Stimulated activated CD8-positive, alpha-beta memory T cell treated with anti-CD3 and anti-CD28 coated beads, Interleukin-12 subunit alpha, Interleukin-12 subunit beta, amount 100 ng/mL, for 4 hours (primary cell): ENCODE measurements around the gene LMF1.
A peak's percentile ranks its signal among the peaks of the same experiment; 100 is the strongest.
"Not testable (repeated sequence)": the region's sequence is repeated elsewhere in the genome, so short reads cannot be mapped to it uniquely, and the experiment has no call there.

Experiments used
- DNase-seq: peaks from one replicate; pipeline ENCODE4 v3.0.0-alpha.2; 2020; ENCODE audit warnings: low read depth

Gene LMF1

DNA sequence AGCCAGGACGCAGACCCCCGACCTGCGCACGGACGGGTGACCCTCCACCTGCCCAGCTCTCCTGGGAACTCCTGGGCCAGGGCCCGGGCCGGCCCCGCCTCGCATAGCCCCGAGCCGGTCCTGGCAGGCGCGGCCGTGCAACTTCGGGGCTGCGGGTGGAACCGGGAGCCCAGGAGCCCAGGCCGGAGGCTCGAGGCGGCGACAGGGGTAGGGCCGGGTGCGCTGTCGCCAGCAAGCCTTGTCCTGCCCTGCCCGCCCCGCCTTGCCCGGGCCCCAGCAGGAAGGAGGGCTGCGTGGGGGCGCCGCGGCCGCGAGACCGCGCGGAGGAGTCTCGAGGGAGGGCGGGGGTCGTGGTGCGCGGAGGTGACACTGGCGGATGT lies 408 bp downstream of the LMF1 start:
- DNase-seq, result no peak

DNA sequence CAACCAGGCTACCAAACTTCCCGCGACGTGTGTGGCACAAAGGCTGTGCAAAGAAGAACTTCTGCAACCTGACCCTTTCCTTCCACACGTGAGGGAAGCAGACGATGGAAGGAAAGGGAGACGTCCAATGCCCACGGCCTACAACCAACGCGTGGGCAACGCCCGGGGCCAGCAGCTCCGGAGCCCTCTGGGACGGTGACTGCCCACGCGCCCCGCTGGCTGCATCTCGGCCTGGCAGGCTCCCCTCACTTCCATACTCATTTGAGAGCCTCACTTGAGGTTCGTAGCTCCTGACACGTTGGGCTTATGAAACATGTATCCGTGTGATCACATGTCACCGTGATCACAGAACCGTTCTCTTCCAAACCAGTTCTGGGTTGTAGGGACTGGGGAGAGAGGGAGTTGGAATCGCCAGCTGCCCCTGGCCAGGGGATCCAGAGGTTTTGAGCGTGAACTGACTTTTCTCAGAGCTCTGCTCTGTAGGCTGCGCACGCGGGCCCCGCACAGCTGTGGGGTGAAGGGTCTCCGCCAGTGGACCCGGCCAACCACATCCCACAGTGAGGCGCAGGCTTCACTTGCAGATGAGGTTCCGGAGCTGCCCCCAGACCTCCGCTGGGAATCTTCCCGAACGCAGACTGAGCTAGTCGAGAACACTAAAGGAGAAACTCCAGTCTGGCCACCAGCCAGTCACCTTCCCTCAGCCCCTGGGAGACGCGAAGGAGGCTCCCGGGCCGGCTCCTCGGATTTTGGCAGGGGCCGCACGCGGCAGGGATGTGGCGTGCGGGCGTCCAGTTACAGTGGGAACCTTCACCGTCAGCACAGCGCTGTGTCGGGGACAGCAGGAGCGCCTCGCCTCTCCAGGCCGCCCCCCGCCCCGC lies 1.0 kb downstream of the LMF1 start:
- no peak for DNase-seq

- no peak for DNase-seq
These were observed 2.2 kb downstream of the LMF1 start for GRCh38 chr16:968620-969019.

DNA sequence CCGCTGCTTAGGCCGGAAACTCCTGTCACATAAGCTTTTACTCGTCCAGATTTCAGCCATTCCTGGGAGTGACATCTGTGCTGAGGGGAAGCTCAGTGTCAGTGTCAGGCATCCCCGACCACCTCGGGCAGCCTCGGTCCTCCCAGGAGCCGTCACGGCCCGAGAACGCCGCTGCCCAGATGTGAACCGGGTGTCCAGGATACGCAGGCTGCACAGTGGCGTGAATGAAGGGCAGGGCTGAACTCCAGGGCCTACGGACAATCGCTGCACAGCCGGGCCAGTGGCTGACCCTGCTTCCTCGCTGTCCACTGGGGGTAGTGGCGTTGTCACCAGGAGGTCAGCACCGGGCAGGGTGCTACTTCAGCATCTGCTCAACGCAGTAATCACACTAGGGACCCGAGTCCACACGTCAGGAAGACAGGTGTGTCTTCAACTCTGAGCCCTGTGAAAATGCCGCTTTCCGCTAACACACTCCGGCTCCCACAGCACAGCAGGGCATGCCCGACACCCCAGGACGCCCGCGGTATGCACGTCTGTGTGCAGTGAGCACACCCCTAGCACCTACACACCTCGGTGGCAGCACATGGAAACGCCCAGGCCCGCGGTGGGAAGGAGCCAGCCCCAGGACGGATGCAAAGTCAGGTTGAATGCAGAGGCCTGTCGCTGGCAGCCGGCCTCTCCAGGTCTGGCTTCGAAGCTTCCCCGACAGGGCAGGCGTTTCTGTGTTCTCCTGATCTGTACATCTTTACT lies 3.1 kb downstream of the LMF1 start:
- no peak for DNase-seq

- no peak for DNase-seq
These were observed 3.7 kb downstream of the LMF1 start for GRCh38 chr16:967077-967541.

DNA sequence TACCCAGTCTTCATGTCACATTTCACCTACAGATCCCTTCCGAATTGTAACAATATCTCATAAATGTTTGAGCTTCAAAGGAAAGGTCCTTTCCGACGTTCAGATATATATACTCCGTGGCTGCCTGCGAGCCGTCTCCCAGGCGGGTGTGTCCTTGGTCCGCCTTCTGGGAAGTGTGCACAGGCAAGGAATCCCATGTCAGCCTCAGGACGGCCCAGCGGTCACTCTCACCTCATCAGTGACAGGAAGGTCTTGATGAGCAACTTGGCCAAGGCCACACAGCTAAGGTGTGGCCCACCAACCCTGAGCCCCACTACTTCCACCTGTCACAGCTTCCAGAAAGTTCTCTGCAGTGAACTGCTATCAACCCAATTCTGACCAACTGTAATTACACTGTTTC lies 4.3 kb downstream of the LMF1 start:
- DNase-seq, result no peak

DNA sequence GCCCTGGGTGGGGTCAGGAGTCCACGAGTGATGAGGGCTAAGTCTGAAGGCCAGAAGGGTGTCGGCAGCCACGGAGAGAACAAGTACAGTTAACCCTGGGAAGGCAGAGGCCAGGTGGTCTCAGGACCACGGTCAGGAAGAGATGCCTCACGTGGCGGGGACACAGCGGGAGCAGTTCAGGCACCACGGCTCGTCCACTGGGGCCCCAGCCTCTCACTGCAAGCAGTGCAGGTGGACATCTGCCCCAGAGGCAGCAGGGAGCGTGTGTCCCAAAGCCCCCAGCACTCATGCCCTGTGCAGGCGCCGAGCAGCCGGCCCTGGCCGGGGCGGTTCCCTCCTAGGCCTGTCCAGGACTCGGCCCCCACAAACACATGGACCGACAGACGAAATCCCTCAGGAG lies 4.7 kb downstream of the LMF1 start:
- no peak for DNase-seq

- DNase-seq, result no peak
These were observed 5.3 kb downstream of the LMF1 start for GRCh38 chr16:965487-965886.

GRCh38 chr16:965036-965395 lies 5.8 kb downstream of the LMF1 start:
- DNase-seq, result no peak

GRCh38 chr16:964356-965035 lies 6.3 kb downstream of the LMF1 start:
- peak; percentile 24 for DNase-seq

GRCh38 chr16:963913-964312 lies 6.9 kb downstream of the LMF1 start:
- DNase-seq, result no peak

GRCh38 chr16:962901-963814 lies 7.6 kb downstream of the LMF1 start:
- no peak for DNase-seq

GRCh38 chr16:962366-962765 lies 8.4 kb downstream of the LMF1 start:
- DNase-seq, result no peak

GRCh38 chr16:959232-960040 lies 11.3 kb downstream of the LMF1 start:
- no peak for DNase-seq

- DNase-seq, result not testable (repeated sequence)
These were observed 15.0 kb downstream of the LMF1 start for GRCh38 chr16:955766-956165.

DNA sequence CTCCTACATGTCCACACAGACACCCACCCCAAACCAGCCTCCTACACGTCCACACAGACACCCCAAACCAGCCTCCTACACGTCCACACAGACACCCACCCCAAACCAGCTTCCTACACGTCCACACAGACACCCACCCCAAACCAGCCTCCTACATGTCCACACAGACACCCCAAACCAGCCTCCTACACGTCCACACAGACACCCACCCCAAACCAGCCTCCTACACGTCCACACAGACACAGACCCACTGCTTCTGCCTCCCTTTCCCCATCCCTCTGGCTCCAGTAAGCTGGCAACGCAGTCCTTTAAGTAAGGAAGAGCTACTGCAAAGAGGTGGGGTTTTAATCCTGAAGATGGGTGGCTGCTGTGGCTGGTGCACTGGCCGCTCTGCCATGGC lies 17.0 kb downstream of the LMF1 start:
- DNase-seq, result not testable (repeated sequence)

GRCh38 chr16:952321-952720 lies 18.5 kb downstream of the LMF1 start:
- DNase-seq, result no peak

DNA sequence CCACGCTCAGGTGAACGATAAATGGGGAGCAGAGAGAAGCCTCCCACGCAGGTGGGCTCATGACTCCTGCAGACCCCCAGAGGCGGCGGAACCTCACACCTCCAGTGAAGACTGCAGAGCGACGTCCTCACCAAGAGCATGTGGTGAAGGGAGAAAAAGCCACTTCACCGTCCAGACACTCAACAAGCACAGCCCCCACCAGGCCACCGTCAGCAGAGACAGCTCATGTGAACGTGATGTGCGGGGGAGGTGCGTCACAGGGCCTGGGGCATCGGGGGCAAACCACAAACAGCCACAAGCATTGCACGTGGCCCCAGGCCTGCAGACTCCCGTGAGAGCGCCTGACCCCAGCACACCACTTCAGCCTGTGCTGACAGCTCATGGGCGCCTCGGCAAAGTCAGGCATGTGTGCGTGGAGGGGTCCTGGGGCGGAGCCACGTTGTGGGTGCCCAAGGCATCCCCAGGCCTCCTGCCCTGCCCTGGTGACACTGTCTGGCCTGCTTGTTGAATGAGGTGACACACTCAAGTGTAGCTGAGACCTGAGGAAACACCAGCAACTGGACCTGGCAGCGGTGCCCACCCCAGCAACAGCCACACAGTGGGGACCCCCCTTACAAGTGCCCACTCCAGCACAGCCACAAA lies 19.0 kb downstream of the LMF1 start:
- DNase-seq, result no peak

DNA sequence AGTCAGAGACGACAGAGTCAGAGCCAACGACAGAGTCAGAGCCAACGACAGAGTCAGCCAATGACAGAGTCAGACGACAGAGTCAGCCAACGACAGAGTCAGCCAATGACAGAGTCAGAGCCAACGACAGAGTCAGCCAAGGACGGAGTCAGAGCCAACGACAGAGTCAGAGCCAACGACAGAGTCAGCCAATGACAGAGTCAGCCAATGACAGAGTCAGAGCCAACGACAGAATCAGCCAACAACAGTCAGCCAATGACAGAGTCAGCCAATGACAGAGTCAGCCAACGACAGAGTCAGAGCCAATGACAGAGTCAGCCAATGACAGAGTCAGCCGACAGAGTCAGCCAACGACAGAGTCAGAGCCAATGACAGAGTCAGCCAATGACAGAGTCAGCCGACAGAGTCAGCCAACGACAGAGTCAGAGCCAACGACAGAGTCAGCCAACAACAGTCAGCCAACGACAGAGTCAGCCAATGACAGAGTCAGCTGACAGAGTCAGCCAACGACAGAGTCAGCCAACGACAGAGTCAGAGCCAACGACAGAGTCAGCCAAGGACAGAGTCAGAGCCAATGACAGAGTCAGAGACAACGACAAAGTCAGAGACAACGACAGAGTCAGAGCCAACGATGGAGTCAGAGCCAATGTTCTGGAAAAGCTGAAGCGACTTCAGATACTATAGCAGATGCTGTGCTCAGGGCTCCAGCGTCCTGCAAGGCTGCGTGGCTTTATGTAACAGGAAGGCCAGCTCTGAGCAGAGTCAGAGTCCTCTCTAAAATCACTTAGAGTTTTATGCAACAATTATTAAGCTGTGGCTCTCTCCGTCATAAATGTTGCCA lies 19.8 kb downstream of the LMF1 start:
- not testable (repeated sequence) for DNase-seq
